HepG2 (cell line): ENCODE measurements around the gene SLC4A2. TPM values are rescaled to one million over a fixed set of nuclear protein-coding genes. Genes with fewer than 3 reads are reported as not detected.

Source experiments
- ARID5B ChIP-seq: IDR thresholded peaks from 2 replicates; pipeline ENCODE4 v1.4.0; 2020; ENCODE audit warnings: mild to moderate bottlenecking, missing genetic modification reagents
- ELF1 ChIP-seq: sonication (generic); formaldehyde crosslinking; IDR thresholded peaks from 2 replicates; pipeline ENCODE4 v1.4.0; 2020; ENCODE audit warnings: missing genetic modification reagents
- HMG20B ChIP-seq: conservative IDR thresholded peaks from 2 replicates; pipeline ENCODE4 v1.6.1; 2016; ENCODE audit warnings: missing genetic modification reagents, missing compliant biosample characterization
- HNF4G ChIP-seq, 2 experiments: sonication (generic) in 1 of 2; formaldehyde crosslinking in 1 of 2; IDR thresholded peaks; 2 replicates each; pipeline versions ENCODE4 v1.4.0 to v1.6.1; 2011 to 2020; ENCODE audit warnings: borderline replicate concordance in 2 of 2, low read depth in 2 of 2, mild to moderate bottlenecking in 2 of 2, low read length in 1 of 2, missing genetic modification reagents in 1 of 2, moderate library complexity in 1 of 2
- RXRA ChIP-seq: sonication (generic); formaldehyde crosslinking; IDR thresholded peaks from 2 replicates; pipeline ENCODE4 v1.5.1; 2020; ENCODE audit warnings: missing genetic modification reagents
- SALL1 ChIP-seq: sonication (generic); formaldehyde crosslinking; IDR thresholded peaks from 2 replicates; pipeline ENCODE4 v1.8.0; 2022; ENCODE audit warnings: mild to moderate bottlenecking, missing genetic modification reagents
- SP4 ChIP-seq: sonication (generic); formaldehyde crosslinking; IDR thresholded peaks from 2 replicates; pipeline ENCODE4 v1.8.1; 2023; ENCODE audit warnings: mild to moderate bottlenecking, missing genetic modification reagents
- TRIM24 ChIP-seq: sonication (generic); formaldehyde crosslinking; IDR thresholded peaks from 2 replicates; pipeline ENCODE4 v1.8.0; 2022; ENCODE audit warnings: mild to moderate bottlenecking, missing genetic modification reagents
- ZMYM4 ChIP-seq: sonication (generic); formaldehyde crosslinking; IDR thresholded peaks from 2 replicates; pipeline ENCODE4 v1.8.1; 2023; ENCODE audit warnings: mild to moderate bottlenecking, missing genetic modification reagents
- ZNF574 ChIP-seq: sonication (generic); formaldehyde crosslinking; IDR thresholded peaks from 2 replicates; pipeline ENCODE4 v1.4.0; 2020; ENCODE audit warnings: missing genetic modification reagents
- ZNF614 ChIP-seq: IDR thresholded peaks from 2 replicates; pipeline ENCODE4 v1.6.1; 2018; ENCODE audit warnings: missing biosample characterization, missing genetic modification reagents, inconsistent platforms, borderline replicate concordance
- ZNF83 ChIP-seq: sonication (generic); formaldehyde crosslinking; IDR thresholded peaks from 2 replicates; pipeline ENCODE4 v1.4.0; 2020; ENCODE audit warnings: missing genetic modification reagents, mild to moderate bottlenecking, borderline replicate concordance
- polyA plus RNA-seq, 8 experiments: library from polyadenylated mRNA; depleted of rRNA in 3 of 8; stranded (reverse) in 7 of 8; unstranded in 1 of 8; fragments of >200 nt; fragmentation: Illumina TruSeq in 4 of 8; extraction: Trizol in 4 of 8; gene quantifications; 2 replicates each; pipeline versions ENCODE4 v1.2.1 to v1.2.3, GENCODE V29; 2011 to 2016; ENCODE audit warnings: low read depth in 4 of 8, missing spikeins in 1 of 8, mixed read lengths in 1 of 8; ENCODE audit not compliant: insufficient read depth in 1 of 8
- total RNA-seq, 5 experiments: library from RNA; depleted of rRNA; stranded (reverse); fragments of >200 nt; fragmentation: Illumina TruSeq; extraction: Trizol; gene quantifications; 2 replicates each; pipeline ENCODE4 v1.2.3, GENCODE V29; 2016; ENCODE audit warnings: low read depth in 1 of 5
- TF ChIP-seq, protein P1 (sequence below): sonication (generic); formaldehyde crosslinking; IDR thresholded peaks from 2 replicates; pipeline ENCODE4 v1.4.0; 2020; ENCODE audit warnings: missing genetic modification reagents
- TF ChIP-seq, protein P2 (sequence below), 2 experiments: sonication (generic) in 1 of 2; formaldehyde crosslinking in 1 of 2; IDR thresholded peaks; 2 replicates each; pipeline versions ENCODE4 v1.4.0 to v1.6.1; 2018 to 2020; ENCODE audit warnings: missing genetic modification reagents in 2 of 2, borderline replicate concordance in 1 of 2, low read depth in 1 of 2, mild to moderate bottlenecking in 1 of 2, missing biosample characterization in 1 of 2

SLC4A2 gene
- total and polyA plus RNA-seq, 2 of the 13 experiments (the other 11 are each of a cell fraction or from before 2014, with no cell fraction given) = 51.9 to 73.4 TPM

DNA sequence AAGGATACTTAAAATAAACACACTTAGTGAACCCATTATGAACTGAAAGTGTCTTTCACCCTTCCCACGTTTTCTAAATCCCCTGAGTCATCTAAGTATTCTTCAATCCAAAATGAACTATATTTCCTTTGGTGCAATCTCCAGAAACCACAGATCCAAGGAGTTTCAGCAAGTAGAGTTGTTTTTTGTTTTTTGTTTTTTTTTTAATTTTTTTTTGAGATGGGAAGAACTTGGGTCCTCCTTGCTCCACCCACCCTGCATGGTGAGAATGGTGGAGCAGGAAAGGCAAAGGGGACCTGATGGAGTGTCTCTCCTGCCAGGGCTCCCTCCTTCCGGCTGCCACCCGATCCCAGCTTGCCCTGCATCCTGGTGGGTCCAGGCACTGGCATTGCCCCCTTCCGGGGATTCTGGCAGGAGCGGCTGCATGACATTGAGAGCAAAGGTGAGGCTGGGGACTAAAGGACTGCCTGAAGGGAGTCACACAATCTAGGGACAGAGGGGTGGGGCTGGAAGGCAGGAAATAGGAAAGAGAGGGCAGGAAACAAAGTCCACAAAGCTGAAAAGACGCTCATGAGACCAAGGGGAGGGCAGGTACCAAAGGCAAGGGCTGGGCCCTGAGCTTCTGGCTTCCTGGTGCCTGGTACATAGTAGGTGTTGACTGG, 47.2 kb upstream of the SLC4A2 start (continued):
- no peak for TF ChIP-seq HMG20B (CRISPR knock-in tag)
- TF ChIP-seq ARID5B = peak; percentile 37
- no peak for TF ChIP-seq ZNF83
- peak; percentile 48; the same call in 1 of the 2 replicates for TF ChIP-seq RXRA (CRISPR knock-in tag)
- peak; percentile 47; the same call in 1 of the 2 replicates for TF ChIP-seq ELF1 (CRISPR knock-in tag)
- peak; percentile 97 for TF ChIP-seq ZNF614
- TF ChIP-seq, protein P1, sequence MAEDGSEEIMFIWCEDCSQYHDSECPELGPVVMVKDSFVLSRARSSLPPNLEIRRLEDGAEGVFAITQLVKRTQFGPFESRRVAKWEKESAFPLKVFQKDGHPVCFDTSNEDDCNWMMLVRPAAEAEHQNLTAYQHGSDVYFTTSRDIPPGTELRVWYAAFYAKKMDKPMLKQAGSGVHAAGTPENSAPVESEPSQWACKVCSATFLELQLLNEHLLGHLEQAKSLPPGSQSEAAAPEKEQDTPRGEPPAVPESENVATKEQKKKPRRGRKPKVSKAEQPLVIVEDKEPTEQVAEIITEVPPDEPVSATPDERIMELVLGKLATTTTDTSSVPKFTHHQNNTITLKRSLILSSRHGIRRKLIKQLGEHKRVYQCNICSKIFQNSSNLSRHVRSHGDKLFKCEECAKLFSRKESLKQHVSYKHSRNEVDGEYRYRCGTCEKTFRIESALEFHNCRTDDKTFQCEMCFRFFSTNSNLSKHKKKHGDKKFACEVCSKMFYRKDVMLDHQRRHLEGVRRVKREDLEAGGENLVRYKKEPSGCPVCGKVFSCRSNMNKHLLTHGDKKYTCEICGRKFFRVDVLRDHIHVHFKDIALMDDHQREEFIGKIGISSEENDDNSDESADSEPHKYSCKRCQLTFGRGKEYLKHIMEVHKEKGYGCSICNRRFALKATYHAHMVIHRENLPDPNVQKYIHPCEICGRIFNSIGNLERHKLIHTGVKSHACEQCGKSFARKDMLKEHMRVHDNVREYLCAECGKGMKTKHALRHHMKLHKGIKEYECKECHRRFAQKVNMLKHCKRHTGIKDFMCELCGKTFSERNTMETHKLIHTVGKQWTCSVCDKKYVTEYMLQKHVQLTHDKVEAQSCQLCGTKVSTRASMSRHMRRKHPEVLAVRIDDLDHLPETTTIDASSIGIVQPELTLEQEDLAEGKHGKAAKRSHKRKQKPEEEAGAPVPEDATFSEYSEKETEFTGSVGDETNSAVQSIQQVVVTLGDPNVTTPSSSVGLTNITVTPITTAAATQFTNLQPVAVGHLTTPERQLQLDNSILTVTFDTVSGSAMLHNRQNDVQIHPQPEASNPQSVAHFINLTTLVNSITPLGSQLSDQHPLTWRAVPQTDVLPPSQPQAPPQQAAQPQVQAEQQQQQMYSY (CRISPR knock-in tag) = 0 out of 2 replicates have a peak, but pooled peaks have one; percentile 58
- 0 out of 2 replicates have a peak, but pooled peaks have one; percentile 12 for TF ChIP-seq ZMYM4 (CRISPR knock-in tag)
- TF ChIP-seq, protein P2, sequence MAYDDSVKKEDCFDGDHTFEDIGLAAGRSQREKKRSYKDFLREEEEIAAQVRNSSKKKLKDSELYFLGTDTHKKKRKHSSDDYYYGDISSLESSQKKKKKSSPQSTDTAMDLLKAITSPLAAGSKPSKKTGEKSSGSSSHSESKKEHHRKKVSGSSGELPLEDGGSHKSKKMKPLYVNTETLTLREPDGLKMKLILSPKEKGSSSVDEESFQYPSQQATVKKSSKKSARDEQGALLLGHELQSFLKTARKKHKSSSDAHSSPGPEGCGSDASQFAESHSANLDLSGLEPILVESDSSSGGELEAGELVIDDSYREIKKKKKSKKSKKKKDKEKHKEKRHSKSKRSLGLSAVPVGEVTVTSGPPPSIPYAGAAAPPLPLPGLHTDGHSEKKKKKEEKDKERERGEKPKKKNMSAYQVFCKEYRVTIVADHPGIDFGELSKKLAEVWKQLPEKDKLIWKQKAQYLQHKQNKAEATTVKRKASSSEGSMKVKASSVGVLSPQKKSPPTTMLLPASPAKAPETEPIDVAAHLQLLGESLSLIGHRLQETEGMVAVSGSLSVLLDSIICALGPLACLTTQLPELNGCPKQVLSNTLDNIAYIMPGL (CRISPR knock-in tag; IDR thresholded peaks at IDR 0.05; ENCODE audit: borderline replicate concordance in 1 of 2, low read depth in 1 of 2) = 0 out of 4 replicates have a peak, but pooled peaks of 1 of the 2 experiments have one; percentile 17
- TF ChIP-seq HNF4G (IDR thresholded peaks at IDR 0.05; ENCODE audit: borderline replicate concordance, low read depth, low read length) = peak; percentile 51; the same call in 1 of the 2 replicates
- TF ChIP-seq HNF4G (CRISPR knock-in tag; IDR thresholded peaks at IDR 0.05; ENCODE audit: borderline replicate concordance, low read depth) = peak; percentile 77; the same call in 1 of the 2 replicates
- no peak for TF ChIP-seq TRIM24 (CRISPR knock-in tag)
- TF ChIP-seq SALL1 (CRISPR knock-in tag) = peak; percentile 39; the same call in 1 of the 2 replicates
- TF ChIP-seq ZNF574 (CRISPR knock-in tag) = peak; percentile 56
- TF ChIP-seq SP4 (CRISPR knock-in tag) = peak; percentile 57; the same call in 1 of the 2 replicates
